ENCODE results near the gene TRAF3.
"Not testable (repeated sequence)": the region's sequence is repeated elsewhere in the genome, so short reads cannot be mapped to it uniquely, and the experiment has no call there.

The TRAF3 gene

DNA sequence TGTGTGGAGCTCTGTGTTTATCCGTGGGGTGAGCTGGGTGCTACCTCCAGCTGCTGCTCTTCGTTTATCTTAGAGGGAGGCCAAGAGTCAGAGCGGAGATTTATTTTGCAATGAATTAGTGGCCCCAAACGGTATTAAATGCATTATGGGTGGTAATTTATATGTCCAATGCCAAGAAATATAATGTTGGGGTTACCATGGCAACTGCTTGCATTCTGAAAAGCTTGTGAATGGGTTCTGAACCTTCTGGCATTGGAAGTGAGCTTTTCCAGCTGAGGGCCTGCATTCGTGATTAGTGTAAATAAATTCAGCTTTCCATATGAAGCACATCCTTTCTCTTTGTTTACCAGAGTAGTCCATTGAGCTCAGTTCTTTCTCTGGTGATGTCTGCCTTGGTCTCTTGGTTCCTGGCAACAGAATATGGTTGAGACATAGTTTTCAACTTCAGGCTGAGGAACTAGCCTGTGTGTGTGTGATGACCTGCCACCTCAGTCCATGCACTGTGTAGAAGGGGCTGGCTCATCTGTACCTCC lies 51.8 kb downstream of the TRAF3 start:
- DNase-seq (ENCODE audit: low read depth), result peak; percentile 46

DNA sequence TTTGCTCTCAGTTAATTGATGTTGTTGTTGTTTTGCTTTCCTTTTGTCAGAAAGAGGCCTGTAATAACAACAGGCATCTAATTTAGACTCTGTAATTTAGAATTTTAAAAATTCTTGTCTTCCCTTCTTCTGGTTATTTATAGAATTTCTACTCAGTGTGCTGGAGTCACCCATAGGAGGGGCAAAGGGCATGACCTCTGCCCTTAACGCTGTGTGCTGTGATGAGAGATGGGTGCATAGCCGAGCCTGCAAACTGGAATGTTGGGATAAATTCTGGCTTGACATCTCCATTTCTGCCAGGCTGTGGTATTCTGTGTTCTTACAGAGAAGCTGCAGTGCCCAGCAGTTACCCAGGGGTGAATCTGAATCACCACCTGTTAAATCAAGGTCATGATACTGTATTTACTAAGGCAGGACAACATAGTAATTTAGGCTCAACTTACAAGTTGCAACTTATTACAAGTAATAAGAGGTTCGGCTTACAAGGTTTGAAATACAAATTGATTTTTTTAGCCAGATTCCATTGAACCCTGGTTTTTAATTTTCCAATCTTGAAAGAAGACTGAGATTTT lies 53.3 kb downstream of the TRAF3 start:
- DNase-seq (ENCODE audit: low read depth), result no peak

- DNase-seq (ENCODE audit: low read depth), result no peak
Measured at GRCh38 chr14:102831163-102831804, 54.0 kb downstream of the TRAF3 start.

GRCh38 chr14:102833341-102833740 lies 56.1 kb downstream of the TRAF3 start:
- no peak for DNase-seq (ENCODE audit: low read depth)

GRCh38 chr14:102833991-102834390 lies 56.7 kb downstream of the TRAF3 start:
- DNase-seq (ENCODE audit: low read depth), result no peak

DNA sequence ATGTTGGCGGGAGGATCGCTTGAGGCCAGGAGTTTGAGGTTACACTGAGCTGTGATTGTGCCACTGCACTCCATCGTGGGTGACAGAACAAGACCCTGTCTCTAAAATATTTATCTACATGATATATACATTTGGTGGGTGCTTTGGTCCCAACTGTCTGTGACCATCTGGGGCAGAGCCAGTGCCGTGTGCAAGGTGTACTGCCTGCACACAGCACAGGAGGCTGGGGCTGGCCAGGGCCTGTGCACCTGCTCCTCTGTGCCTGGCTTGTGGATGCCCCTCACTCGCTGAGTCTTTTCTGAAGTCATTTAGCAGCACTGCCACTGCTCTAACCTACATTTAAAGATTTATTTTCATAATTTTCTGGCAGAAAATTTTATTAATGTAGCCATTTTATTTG lies 58.7 kb downstream of the TRAF3 start:
- no peak for DNase-seq (ENCODE audit: low read depth)

DNA sequence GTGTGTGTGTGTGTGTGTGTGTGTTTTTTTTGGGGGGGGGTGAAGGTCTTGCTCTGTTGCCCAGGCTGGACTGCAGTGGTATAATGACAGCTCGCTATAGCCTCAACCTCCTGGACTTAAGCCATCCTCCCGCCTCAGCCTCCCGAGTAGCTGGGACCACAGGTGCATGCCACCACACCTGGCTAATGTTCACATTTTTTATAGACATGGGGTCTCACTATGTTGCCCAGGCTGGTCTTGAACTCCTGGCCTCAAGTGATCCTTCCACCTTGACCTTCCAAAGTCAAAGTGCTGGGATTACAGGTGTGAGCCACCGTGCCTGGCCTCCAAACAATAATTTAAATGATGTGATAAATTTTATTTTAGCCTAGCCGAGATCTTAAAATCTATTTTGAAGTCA lies 59.9 kb downstream of the TRAF3 start:
- not testable (repeated sequence) for DNase-seq (ENCODE audit: low read depth)

- DNase-seq (ENCODE audit: low read depth), result no peak
Measured at GRCh38 chr14:102838501-102838900, 61.3 kb downstream of the TRAF3 start.

DNA sequence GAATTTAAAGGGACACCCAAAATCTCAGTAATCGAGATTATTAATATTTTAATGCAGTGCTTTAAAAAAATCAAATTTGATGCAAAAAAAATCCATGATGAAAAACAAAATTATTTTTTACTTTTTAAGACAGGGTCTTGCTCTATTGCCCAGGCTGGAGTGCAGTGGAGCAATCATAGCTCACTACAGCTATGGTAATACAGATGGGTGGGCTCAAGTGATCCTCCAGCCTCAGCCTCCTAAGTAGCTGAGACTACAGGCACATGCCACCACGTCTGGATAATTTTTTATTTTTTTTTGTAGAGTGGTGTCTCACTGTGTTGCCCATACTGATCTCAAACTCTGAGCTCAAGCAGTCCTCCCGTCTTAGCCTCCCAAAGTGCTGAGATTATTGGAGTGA lies 62.9 kb downstream of the TRAF3 start:
- no peak for DNase-seq (ENCODE audit: low read depth)

- no peak for DNase-seq (ENCODE audit: low read depth)
Measured at GRCh38 chr14:102840771-102841528, 63.7 kb downstream of the TRAF3 start.

DNA sequence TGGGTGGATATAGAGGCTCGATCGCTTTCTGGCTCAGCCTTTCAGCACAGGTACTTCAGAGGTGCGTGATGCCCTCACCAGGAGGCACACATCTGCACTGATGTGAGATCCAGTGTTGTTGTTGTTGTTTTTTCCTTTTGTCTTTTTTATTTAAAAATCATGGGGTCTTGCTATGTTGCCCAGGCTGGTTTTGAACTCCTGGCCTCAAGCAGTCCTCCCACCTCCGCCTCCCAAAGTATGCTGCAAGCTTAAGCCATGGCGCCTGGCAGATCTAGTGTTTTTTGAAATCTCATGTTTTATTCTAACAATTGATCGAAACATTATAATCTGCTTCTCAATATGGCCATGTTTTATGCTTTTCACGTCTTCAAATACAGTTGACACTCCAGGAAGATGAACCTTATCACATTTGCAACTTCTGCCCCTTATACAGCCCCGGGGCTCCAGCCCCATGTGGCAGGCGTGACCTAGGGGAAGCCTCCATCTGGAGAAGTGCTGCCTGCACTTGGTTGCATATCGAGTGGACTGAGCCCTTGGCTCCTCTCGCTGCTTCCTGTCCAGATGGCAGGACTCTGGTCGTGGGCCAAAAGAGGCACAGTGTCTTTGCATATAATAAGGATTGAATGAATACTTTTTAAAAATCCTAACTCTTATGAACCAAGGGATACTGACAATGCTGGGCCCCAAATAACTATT lies 71.7 kb downstream of the TRAF3 start:
- DNase-seq (ENCODE audit: low read depth), result peak; percentile 56

GRCh38 chr14:102849526-102850379 lies 72.5 kb downstream of the TRAF3 start:
- no peak for DNase-seq (ENCODE audit: low read depth)

- DNase-seq (ENCODE audit: low read depth), result peak; percentile 27
Measured at GRCh38 chr14:102853648-102854047, 76.4 kb downstream of the TRAF3 start.

DNA sequence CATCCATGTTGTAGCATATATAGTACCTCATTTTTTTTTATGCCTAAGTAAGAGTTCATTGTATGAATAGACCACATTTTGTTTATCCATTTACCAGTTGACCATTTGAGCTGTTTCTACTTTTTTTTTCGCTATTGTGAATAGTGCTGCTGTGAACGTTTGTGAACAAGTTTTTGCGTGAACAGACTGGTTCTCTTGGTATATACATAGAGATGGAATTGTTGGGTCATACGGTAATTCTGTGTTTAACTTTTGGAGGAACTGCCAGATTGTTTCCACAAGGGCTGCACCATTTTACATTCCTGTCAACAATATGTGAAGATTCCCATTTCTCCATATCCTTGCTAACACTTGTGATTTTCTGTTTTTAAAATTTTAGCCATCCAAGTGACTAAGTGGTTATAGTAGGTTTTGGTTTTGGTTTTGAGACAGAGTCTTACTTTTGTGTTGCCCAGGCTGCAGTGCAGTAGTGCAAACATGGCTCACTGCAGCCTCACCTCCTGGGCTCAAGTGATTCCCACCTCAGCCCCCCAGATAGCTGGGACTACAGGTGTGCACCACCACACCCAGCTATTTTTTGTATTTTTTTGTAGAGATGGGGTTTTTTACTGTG lies 76.9 kb downstream of the TRAF3 start:
- no peak for DNase-seq (ENCODE audit: low read depth)

- DNase-seq (ENCODE audit: low read depth), result no peak
Measured at GRCh38 chr14:102856179-102856578, 78.9 kb downstream of the TRAF3 start.

- DNase-seq (ENCODE audit: low read depth), result no peak
Measured at GRCh38 chr14:102857444-102857843, 80.2 kb downstream of the TRAF3 start.

GRCh38 chr14:102859911-102860310 lies 82.7 kb downstream of the TRAF3 start:
- DNase-seq (ENCODE audit: low read depth), result no peak

GRCh38 chr14:102862154-102862773 lies 85.0 kb downstream of the TRAF3 start:
- DNase-seq (ENCODE audit: low read depth), result no peak

DNA sequence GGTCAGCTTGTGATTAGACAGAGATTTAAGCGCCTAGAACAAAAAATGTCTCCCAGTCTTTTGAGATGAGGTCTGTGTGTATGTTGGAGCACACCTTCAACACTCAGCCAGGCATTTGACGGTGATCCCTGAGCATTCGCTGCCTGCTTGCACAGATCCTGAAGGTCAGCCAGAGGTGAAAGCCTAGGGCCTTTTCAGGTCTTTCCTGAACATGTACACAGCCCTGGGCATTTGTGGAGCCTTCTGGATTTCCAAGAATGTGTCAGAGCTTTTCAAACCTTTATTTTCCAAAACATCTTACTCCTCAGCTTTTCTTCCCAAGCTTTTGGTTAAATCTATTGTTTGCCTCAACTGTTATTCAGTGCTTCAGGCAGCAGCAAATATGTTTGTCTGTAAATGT lies 86.1 kb downstream of the TRAF3 start:
- DNase-seq (ENCODE audit: low read depth), result no peak

GRCh38 chr14:102865916-102866315 lies 88.7 kb downstream of the TRAF3 start:
- DNase-seq (ENCODE audit: low read depth), result not testable (repeated sequence)

Measured in fibroblast of gingiva (primary cell).